Measurements from ENCODE around the gene TCEA2.

Gene TCEA2

GRCh38 chr20:64095455-64095854, 32.5 kb downstream of the TCEA2 start:
- DNase-seq (ENCODE audit: low read depth), result no peak

GRCh38 chr20:64095927-64096326, 32.9 kb downstream of the TCEA2 start:
- DNase-seq (ENCODE audit: low read depth), result no peak

DNA sequence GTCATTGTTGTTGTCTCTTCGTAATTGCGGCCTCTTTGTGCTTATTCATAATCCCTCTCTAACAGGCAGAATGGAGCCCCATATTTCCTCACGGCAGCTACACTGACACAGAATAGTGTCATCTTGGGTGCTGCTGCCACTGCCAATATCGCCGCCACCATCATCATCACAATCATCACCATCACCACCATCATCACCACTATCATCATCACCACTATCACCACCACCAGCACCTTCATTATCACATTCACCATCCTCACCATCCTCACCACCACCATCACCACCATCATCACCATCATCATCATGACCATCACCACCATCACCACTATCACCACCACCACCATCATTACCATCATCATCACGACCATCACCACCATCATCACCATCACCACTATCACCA, 33.5 kb downstream of the TCEA2 start:
- no peak for DNase-seq (ENCODE audit: low read depth)

- DNase-seq (ENCODE audit: low read depth), result no peak
These were observed 35.5 kb downstream of the TCEA2 start for GRCh38 chr20:64098471-64099013.

- no peak for DNase-seq (ENCODE audit: low read depth)
These were observed 36.2 kb downstream of the TCEA2 start for GRCh38 chr20:64099086-64099786.

GRCh38 chr20:64099880-64100565, 37.0 kb downstream of the TCEA2 start:
- no peak for DNase-seq (ENCODE audit: low read depth)

GRCh38 chr20:64100566-64100888, 37.5 kb downstream of the TCEA2 start:
- DNase-seq (ENCODE audit: low read depth), result no peak

- no peak for DNase-seq (ENCODE audit: low read depth)
These were observed 38.1 kb downstream of the TCEA2 start for GRCh38 chr20:64100946-64101688.

DNA sequence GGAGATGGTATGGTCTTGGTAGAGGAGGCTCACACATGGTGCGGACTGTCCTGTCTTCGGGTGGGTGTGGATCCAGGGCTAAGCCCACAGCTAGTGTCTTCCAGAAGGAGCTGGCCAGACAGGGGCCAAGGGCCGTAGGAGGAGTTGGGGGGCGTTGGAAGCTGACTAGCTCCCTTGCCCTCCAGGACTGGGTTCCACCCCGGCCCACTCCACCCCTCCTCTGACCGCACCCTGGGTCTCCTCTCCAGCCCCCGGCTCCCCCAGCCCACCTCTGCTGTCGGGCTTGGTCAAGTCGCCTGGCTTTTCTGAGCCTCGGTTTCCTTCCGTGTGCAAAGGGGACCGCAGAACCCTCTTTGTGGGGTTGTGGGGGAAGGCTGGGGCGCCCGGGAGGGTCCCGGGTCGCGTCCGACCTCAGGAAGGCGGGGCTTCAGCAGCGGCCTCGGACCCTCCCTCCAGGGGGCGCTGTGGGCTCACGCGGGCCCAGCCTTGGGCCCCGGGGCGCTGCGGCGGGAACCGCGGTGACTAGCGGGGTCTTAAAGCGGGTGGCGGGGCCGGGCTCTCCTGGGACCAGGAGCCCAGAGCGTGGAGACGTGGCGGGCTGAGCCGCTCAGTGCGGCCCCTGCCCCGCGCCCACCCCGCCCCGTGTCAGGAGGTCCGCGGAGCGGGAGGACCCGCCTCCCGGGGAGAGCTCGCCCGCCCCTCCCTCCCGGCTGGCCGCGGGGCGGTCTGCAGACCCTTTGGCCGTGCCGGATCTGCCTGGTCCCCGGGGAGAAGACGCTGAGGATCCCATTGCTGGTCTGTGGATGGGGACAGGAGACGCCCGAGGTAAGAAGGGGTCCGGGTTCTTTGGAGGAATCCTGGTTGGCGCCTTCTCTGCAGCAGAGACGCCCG, 39.0 kb downstream of the TCEA2 start:
- no peak for DNase-seq (ENCODE audit: low read depth)

DNA sequence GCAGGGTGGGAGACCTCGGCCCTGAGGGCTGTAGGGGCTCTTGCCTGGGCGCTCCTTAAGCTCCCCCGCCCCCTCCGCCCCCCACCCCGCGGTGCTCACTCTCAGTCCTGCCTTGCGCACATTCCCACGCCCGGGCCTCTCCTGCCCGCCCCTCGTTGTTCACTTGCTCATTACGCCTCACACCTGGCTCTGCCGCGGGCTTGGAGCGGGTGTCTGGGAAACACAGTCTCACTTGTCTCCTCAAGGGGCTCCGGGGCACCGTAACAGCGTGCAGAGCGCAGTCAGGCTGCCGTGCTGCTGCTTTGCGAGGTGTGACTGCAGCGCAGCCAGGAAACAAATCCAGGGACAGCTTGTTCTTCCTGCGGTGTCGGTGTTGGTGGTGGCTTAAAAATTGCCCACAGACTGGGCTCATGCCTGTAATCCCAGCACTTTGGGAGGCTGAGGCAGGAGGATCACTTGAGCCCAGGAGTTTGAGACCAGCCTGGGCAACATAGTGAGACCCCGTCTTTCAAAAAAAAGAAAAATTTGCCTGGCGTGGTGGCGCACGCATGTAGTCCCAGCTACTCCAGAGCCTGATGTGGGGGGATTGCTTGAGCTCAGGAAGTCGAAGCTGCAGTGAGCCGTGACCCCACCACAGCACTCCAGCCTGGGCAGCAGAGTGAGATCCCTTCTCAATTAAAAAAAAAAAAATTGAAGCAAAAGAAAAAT, 39.8 kb downstream of the TCEA2 start:
- DNase-seq (ENCODE audit: low read depth), result no peak

GRCh38 chr20:64103871-64104666, 41.1 kb downstream of the TCEA2 start:
- DNase-seq (ENCODE audit: low read depth), result no peak

DNA sequence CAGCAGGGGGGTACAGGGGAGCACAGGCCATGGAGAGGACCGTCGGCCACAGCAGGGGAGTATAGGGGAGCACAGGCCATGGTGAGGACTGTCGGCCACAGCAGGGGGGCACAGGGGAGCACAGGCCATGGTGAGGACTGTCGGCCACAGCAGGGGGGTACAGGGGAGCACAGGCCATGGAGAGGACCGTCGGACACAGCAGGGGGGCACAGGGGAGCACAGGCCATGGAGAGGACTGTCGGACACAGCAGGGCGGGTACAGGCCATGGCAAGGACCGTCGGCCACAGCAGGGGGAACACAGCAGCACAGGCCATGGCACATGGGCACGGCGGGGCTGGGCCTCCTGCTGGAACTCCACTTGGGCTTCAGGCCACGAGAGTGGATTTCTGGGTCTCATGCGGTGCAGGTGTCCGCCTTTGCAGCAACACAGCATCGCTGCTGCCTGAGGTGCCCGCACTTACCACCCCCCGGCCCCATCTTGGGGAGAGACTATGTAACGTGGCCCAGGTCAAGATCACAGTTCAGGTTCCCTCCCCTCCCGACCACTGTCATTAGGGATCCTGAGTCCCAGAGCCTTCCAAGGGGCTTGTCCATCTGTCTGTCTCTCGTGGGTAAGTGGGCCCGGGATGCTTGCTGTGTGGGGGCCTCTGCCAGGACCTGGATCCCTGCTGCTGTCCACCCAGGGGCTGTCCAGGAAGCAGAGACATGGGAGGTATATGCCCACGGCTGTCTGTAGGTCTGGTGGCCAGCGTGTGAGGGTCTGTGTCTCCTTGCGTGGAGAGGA, 41.9 kb downstream of the TCEA2 start:
- no peak for DNase-seq (ENCODE audit: low read depth)

DNA sequence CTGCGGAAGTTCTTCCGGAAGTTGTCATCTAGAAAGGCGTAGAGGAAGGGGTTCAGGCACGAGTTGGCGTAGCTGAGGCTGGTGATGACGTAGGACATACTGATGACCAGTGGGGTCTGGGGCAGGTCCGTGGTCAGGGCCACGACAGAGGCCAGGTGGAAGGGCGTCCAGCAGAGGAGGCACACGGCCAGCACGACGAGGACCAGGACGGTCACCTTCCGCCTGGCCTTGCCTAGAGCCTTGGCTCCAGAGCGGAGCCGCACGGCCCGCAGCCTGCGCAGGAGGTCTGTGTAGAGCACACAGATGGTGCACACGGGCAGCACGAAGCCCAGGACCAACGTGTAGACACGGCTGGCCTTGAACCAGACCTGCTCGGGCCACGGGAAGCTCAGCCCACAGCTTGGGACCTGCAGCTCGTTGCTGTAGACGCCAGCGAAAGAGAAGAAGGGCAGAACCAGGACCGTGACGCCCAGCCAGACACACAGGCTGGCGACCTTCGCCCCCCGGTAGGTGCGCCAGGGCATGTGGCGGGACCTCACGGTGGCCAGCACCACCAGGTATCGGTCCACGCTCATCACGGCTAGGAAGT, 42.9 kb downstream of the TCEA2 start:
- DNase-seq (ENCODE audit: low read depth), result no peak

GRCh38 chr20:64106435-64106961, 43.5 kb downstream of the TCEA2 start:
- DNase-seq (ENCODE audit: low read depth), result no peak

DNA sequence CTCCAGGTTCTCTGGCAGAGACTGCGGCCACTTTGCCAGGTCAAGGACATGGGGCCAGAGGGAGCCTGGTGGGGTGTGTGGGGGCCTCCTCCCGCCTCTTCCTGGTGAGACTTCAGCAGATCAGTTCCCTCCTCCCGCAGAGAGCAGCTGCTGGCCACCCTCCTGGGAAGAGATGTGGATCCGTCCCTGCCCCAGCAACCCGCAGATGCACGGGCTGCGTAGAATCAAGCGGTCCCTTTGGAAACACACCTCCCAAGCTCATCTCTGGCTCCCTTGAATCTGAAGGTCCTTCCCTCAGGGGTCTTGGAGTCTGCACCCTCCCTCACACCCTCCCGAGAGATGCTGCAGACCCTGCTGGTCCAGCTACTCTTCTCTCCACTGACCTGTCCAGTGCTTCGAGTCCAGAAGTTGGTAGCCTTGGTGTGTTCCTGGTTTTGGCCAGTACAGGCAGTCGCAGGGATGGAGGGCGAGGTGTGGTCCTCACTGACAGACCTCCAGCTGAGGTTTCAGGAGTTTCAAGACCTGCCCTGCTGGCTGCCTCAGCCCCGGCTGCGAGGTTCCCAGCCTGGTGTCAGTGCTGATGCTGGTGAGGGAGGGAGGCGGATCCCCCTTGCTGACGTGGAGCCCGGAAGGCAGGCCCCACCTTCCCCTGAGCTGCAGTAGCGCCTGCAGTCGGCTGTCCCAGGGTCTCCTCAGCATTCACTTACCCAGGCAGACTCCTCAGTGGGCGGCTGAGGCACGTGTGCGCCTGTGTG, 44.2 kb downstream of the TCEA2 start, which contains the start of gene NPBWR2:
TSS of gene NPBWR2 (minus strand) at position 585 of the 755 bp plus-strand sequence. CDS start 734 bp downstream, outside the sequence.
- DNase-seq (ENCODE audit: low read depth), result no peak

GRCh38 chr20:64107736-64108457, 44.9 kb downstream of the TCEA2 start:
- DNase-seq (ENCODE audit: low read depth), result no peak
